Measurements from ENCODE around the gene HLA-DMA. TPM values are rescaled to one million over a fixed set of nuclear protein-coding genes. Genes with fewer than 3 reads are reported as not detected.

Gene HLA-DMA
- total and polyA plus RNA-seq, 2 of the 8 experiments (the other 6 are each of a cell fraction or from before 2014, with no cell fraction given): 13.3 to 23.1 TPM

DNA sequence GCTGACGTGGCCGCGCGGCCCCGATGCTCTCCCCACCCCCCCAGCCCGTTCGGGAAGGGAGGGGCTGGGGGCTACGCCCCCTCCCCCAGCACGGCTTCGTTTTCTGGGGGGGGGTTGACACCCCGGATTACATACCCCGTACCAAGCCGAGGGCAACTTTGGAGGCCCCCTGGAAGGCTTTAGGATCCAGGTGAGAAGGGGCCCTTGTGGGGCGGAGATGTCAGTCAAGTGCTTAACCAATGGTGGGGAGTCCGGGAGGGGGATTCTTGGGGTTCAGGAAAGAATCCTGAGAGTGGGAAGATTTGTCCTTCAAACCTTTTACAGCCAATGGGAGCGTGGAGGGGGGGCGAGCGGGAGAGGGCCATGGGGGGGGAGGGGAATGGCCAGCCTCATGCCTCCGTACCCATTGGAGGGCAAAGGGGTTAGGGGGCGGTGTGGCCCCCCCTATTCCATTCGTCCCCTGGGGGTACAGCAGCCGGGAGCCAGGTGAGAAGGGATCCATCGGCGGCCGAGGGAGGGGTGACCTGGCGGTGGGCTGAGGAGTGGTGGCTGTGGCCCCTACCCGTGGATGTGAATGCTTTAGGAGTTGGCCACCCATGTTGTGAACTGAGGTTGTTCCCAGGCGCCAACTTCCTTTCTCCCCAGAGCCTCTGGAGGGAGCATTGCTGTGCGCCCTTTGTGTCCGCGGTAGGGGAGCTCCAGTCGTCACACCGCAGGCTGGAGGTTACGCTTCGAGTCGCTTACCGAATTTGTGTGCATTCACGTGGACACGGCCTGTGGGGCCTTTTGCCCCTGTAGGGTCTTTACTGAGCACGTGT, 16.2 kb upstream of the HLA-DMA start (continued):
- TF ChIP-seq, protein P1, sequence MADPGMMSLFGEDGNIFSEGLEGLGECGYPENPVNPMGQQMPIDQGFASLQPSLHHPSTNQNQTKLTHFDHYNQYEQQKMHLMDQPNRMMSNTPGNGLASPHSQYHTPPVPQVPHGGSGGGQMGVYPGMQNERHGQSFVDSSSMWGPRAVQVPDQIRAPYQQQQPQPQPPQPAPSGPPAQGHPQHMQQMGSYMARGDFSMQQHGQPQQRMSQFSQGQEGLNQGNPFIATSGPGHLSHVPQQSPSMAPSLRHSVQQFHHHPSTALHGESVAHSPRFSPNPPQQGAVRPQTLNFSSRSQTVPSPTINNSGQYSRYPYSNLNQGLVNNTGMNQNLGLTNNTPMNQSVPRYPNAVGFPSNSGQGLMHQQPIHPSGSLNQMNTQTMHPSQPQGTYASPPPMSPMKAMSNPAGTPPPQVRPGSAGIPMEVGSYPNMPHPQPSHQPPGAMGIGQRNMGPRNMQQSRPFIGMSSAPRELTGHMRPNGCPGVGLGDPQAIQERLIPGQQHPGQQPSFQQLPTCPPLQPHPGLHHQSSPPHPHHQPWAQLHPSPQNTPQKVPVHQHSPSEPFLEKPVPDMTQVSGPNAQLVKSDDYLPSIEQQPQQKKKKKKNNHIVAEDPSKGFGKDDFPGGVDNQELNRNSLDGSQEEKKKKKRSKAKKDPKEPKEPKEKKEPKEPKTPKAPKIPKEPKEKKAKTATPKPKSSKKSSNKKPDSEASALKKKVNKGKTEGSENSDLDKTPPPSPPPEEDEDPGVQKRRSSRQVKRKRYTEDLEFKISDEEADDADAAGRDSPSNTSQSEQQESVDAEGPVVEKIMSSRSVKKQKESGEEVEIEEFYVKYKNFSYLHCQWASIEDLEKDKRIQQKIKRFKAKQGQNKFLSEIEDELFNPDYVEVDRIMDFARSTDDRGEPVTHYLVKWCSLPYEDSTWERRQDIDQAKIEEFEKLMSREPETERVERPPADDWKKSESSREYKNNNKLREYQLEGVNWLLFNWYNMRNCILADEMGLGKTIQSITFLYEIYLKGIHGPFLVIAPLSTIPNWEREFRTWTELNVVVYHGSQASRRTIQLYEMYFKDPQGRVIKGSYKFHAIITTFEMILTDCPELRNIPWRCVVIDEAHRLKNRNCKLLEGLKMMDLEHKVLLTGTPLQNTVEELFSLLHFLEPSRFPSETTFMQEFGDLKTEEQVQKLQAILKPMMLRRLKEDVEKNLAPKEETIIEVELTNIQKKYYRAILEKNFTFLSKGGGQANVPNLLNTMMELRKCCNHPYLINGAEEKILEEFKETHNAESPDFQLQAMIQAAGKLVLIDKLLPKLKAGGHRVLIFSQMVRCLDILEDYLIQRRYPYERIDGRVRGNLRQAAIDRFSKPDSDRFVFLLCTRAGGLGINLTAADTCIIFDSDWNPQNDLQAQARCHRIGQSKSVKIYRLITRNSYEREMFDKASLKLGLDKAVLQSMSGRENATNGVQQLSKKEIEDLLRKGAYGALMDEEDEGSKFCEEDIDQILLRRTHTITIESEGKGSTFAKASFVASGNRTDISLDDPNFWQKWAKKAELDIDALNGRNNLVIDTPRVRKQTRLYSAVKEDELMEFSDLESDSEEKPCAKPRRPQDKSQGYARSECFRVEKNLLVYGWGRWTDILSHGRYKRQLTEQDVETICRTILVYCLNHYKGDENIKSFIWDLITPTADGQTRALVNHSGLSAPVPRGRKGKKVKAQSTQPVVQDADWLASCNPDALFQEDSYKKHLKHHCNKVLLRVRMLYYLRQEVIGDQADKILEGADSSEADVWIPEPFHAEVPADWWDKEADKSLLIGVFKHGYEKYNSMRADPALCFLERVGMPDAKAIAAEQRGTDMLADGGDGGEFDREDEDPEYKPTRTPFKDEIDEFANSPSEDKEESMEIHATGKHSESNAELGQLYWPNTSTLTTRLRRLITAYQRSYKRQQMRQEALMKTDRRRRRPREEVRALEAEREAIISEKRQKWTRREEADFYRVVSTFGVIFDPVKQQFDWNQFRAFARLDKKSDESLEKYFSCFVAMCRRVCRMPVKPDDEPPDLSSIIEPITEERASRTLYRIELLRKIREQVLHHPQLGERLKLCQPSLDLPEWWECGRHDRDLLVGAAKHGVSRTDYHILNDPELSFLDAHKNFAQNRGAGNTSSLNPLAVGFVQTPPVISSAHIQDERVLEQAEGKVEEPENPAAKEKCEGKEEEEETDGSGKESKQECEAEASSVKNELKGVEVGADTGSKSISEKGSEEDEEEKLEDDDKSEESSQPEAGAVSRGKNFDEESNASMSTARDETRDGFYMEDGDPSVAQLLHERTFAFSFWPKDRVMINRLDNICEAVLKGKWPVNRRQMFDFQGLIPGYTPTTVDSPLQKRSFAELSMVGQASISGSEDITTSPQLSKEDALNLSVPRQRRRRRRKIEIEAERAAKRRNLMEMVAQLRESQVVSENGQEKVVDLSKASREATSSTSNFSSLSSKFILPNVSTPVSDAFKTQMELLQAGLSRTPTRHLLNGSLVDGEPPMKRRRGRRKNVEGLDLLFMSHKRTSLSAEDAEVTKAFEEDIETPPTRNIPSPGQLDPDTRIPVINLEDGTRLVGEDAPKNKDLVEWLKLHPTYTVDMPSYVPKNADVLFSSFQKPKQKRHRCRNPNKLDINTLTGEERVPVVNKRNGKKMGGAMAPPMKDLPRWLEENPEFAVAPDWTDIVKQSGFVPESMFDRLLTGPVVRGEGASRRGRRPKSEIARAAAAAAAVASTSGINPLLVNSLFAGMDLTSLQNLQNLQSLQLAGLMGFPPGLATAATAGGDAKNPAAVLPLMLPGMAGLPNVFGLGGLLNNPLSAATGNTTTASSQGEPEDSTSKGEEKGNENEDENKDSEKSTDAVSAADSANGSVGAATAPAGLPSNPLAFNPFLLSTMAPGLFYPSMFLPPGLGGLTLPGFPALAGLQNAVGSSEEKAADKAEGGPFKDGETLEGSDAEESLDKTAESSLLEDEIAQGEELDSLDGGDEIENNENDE (IDR thresholded peaks at IDR 0.05; ENCODE audit: insufficient replicate concordance, low read length): peak; percentile 20
- TF ChIP-seq TBP (IDR thresholded peaks at IDR 0.05; ENCODE audit: low read depth, low read length) (peak; percentile 80), POLR2AphosphoS5 (IDR thresholded peaks at IDR 0.05; ENCODE audit: low read depth, low read length) (peak; percentile 97), SRF (IDR thresholded peaks at IDR 0.05; ENCODE audit: low read depth, low read length) (no peak), EP300 (IDR thresholded peaks at IDR 0.05; ENCODE audit: borderline replicate concordance in 1 of 2, low read depth in 2 of 2, low read length in 2 of 2) (peak in 1 of 2 experiments; percentile 66; a peak in 1 of 3 replicates), PHF8 (conservative IDR thresholded peaks at IDR 0.05; ENCODE audit: low read depth, low read length) (peak; percentile 51), KDM5A (IDR thresholded peaks at IDR 0.05; ENCODE audit: low read length) (no peak), RFX5 (IDR thresholded peaks at IDR 0.05; ENCODE audit: borderline replicate concordance, low read depth, low read length) (no peak)
- TF ChIP-seq, protein P2, sequence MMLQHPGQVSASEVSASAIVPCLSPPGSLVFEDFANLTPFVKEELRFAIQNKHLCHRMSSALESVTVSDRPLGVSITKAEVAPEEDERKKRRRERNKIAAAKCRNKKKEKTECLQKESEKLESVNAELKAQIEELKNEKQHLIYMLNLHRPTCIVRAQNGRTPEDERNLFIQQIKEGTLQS (IDR thresholded peaks at IDR 0.05; ENCODE audit: insufficient read depth, low read depth, low read length): peak; percentile 54; the same call in 1 of the 2 replicates

Data from H1 (cell line).